B cell (primary cell): ENCODE data around the gene KANSL1L. TPM values are rescaled to one million over a fixed set of nuclear protein-coding genes. Genes with fewer than 3 reads are reported as not detected.

Source experiments
- ATAC-seq: fragments of 200-7000 bp; cut with Tn5 transposase; one replicate; pipeline ENCODE4 v1.10.0; 2021; ENCODE audit warnings: low read depth, mild to moderate bottlenecking, moderate number of reproducible peaks, moderate library complexity
- CTCF ChIA-PET: fragments of 350-600 bp; sonication (Branson Sonifier 250); formaldehyde crosslinking; loops from one replicate; lab custom pipeline; 2021; ENCODE audit warnings: antibody characterized with exemption, inconsistent platforms; lab: Charles Lee
- POLR2A ChIA-PET: fragments of 350-600 bp; sonication (Branson Sonifier 250); formaldehyde crosslinking; loops from one replicate; lab custom pipeline; 2021; ENCODE audit warnings: antibody characterized with exemption; lab: Charles Lee
- DNase-seq: peaks from one replicate; pipeline ENCODE4 v3.0.0; 2013
- H2AFZ ChIP-seq: 2 replicates; pipeline ENCODE4 v1.6.1; 2012; ENCODE audit warnings: mild to moderate bottlenecking, low read depth, low read length; ENCODE audit not compliant: insufficient read depth, poor library complexity, severe bottlenecking
- H3K27ac ChIP-seq, 2 donors: 1 replicate in 1 of 2; 2 replicates in 1 of 2; pipeline ENCODE4 v1.5.1; 2012 to 2013; ENCODE audit warnings: low read length in 2 of 2, mild to moderate bottlenecking in 2 of 2, moderate library complexity in 1 of 2
- H3K27me3 ChIP-seq, 4 experiments: fragments of 200-600 bp in 1 of 4; sonication (generic) in 1 of 4; replicated peaks in 1 of 4; 1 replicate in 2 of 4; 2 replicates in 2 of 4; pipeline versions ENCODE4 v1.6.1 to v1.7.0; 2013 to 2016; ENCODE audit warnings: low read length in 3 of 4, mild to moderate bottlenecking in 2 of 4, mixed read lengths in 1 of 4, moderate library complexity in 1 of 4; ENCODE audit not compliant: insufficient read depth in 4 of 4, control insufficient read depth in 3 of 4; ENCODE audit errors: control extremely low read depth in 1 of 4
- H3K36me3 ChIP-seq, 2 experiments: replicated peaks in 1 of 2; 1 replicate in 1 of 2; 2 replicates in 1 of 2; pipeline versions ENCODE4 v1.6.1 to v1.7.1; 2013; ENCODE audit warnings: low read length in 1 of 2; ENCODE audit not compliant: insufficient read depth in 2 of 2, control insufficient read depth in 1 of 2; ENCODE audit errors: control extremely low read depth in 1 of 2, extremely low read depth in 1 of 2
- H3K4me1 ChIP-seq, 2 donors: fragments of 200-600 bp in 1 of 2; sonication (generic) in 1 of 2; 1 replicate in 1 of 2; 2 replicates in 1 of 2; pipeline versions ENCODE4 v1.5.1 to v1.6.1; 2013 to 2017; ENCODE audit warnings: low read length in 2 of 2; ENCODE audit not compliant: control insufficient read depth in 2 of 2, insufficient read depth in 2 of 2
- H3K4me2 ChIP-seq: replicated peaks from 2 replicates; pipeline ENCODE3; 2012; ENCODE audit warnings: mild to moderate bottlenecking, low read depth, low read length; ENCODE audit not compliant: poor library complexity, severe bottlenecking
- H3K4me3 ChIP-seq, 5 experiments: fragments of 200-600 bp in 1 of 5; sonication (generic) in 1 of 5; 1 replicate in 3 of 5; 2 replicates in 2 of 5; pipeline versions ENCODE4 v1.5.1 to v1.7.0; 2011 to 2016; ENCODE audit warnings: low read length in 4 of 5, mild to moderate bottlenecking in 4 of 5, low read depth in 2 of 5, control low read depth in 1 of 5, moderate library complexity in 1 of 5; ENCODE audit not compliant: insufficient read depth in 1 of 5; ENCODE audit errors: control extremely low read depth in 1 of 5, extremely low read depth in 1 of 5
- H3K79me2 ChIP-seq: fragments of 200-600 bp; sonication (generic); one replicate; pipeline ENCODE4 v1.6.0; 2016; ENCODE audit warnings: low read length; ENCODE audit not compliant: control insufficient read depth, insufficient read depth
- H3K9ac ChIP-seq: fragments of 200-600 bp; sonication (generic); 2 replicates; pipeline ENCODE4 v1.6.1; 2017; ENCODE audit warnings: mild to moderate bottlenecking, low read length, moderate library complexity
- H3K9me3 ChIP-seq, 3 donors: one replicate each; pipeline versions ENCODE4 v1.6.1 to v1.7.1; 2013; ENCODE audit warnings: low read length in 2 of 3; ENCODE audit not compliant: control insufficient read depth in 2 of 3, insufficient read depth in 1 of 3; ENCODE audit errors: control extremely low read depth in 1 of 3
- H4K20me1 ChIP-seq: 2 replicates; pipeline ENCODE4 v1.6.0; 2012; ENCODE audit warnings: mild to moderate bottlenecking, low read length; ENCODE audit not compliant: insufficient read depth, control insufficient read depth, poor library complexity, severe bottlenecking
- H3K27ac Mint-ChIP-seq: one replicate; pipeline ENCODE4 v1.8.0; 2021; ENCODE audit warnings: mixed read lengths
- H3K27me3 Mint-ChIP-seq: one replicate; pipeline ENCODE4 v1.8.0; 2021; ENCODE audit warnings: mixed read lengths
- H3K4me1 Mint-ChIP-seq: one replicate; pipeline ENCODE4 v1.8.0; 2021; ENCODE audit warnings: mixed read lengths
- H3K4me3 Mint-ChIP-seq: one replicate; pipeline ENCODE4 v1.8.0; 2021; ENCODE audit warnings: mixed read lengths
- H3K9me3 Mint-ChIP-seq: one replicate; pipeline ENCODE4 v1.8.0; 2022; ENCODE audit warnings: mixed read lengths; ENCODE audit not compliant: insufficient read depth
- CTCF ChIP-seq: fragments of 200-600 bp; IDR thresholded peaks from one replicate; pipeline ENCODE4 v1.8.0; 2022; ENCODE audit warnings: antibody characterized with exemption, mild to moderate bottlenecking
- EZH2 ChIP-seq: IDR thresholded peaks from 2 replicates; pipeline ENCODE4 v1.6.1; 2012; ENCODE audit warnings: borderline replicate concordance, low read depth, mild to moderate bottlenecking, moderate library complexity, low read length; ENCODE audit not compliant: insufficient read depth, poor library complexity, severe bottlenecking
- WGBS: methylation state at CpG from one replicate; pipeline ENCODE4 v1.1.5; 2013; ENCODE audit warnings: missing lambda C conversion rate; ENCODE audit not compliant: insufficient coverage; 5-methylcytosine and 5-hydroxymethylcytosine counted together
- intact Hi-C: fragments of 100-400 bp; cut with micrococcal nuclease; formaldehyde crosslinking; loops from one replicate; pipeline ENCODE4 v1.10.0; 2022
- polyA plus RNA-seq: library from polyadenylated mRNA; depleted of rRNA; stranded (reverse); fragments of >200 nt; gene quantifications from 2 replicates; pipeline ENCODE4 v1.2.3, GENCODE V29; 2012
- total RNA-seq, 2 donors: library from RNA; stranded (reverse); fragments of 120-200 nt in 1 of 2; gene quantifications; 1 replicate in 1 of 2; 2 replicates in 1 of 2; pipeline versions ENCODE4 v1.2.3 to v1.2.4, GENCODE V29; 2013 to 2022

Gene KANSL1L
- total and polyA plus RNA-seq, 2 donors (not counting 1 experiment from before 2014, with no cell fraction given), result 7.3 to 21.1 TPM

GRCh38 chr2:210162466-210163124 is 8.6 kb downstream of the KANSL1L start:
- Mint-ChIP-seq H3K27me3 (no peaks in the 10 kb centered on the region), H3K27ac (no peak overlapping the region), H3K4me1 (peaks cover 11% of the 10 kb centered on the region), H3K4me3 (no peak overlapping the region), H3K9me3 (no peaks in the 10 kb centered on the region)
- no peak overlapping the region for H3K4me3 ChIP-seq
- peaks cover 55% of the 10 kb centered on the region for H3K79me2 ChIP-seq
- H3K4me1 ChIP-seq, result peaks cover 4 to 9% of the 10 kb centered on the region in 2 donors
- no peak for TF ChIP-seq EZH2
- no peak for TF ChIP-seq CTCF
- DNase-seq, result no peak
- intact Hi-C loops, result no loop called here
- H3K27me3 ChIP-seq, result no peaks in the 10 kb centered on the region
- H3K36me3 ChIP-seq, result no peaks in the 10 kb centered on the region
- peaks cover 12% of the 10 kb centered on the region for H4K20me1 ChIP-seq
- no peak overlapping the region for H3K4me2 ChIP-seq
- H3K9me3 ChIP-seq, result no peaks in the 10 kb centered on the region
- ChIA-PET POLR2A (interaction anchor here (0.6 kb wide), 1 partner anchor 9 kb away, joined by 3 read pairs; no protein-coding TSS in a partner anchor), CTCF (no interaction called here)
- no peak overlapping the region for H2AFZ ChIP-seq
- no peak overlapping the region for H3K9ac ChIP-seq
- 2% methylated on average over 4 of the region's 6 CpGs for WGBS
- ATAC-seq, result no peak
- no peak overlapping the region for H3K27ac ChIP-seq

- no peaks in the 10 kb centered on the region for H3K9me3 ChIP-seq
- no peaks in the 10 kb centered on the region for H3K27me3 Mint-ChIP-seq
- ChIA-PET POLR2A (no interaction called here), CTCF (no interaction called here)
- H3K27ac Mint-ChIP-seq, result no peak overlapping the region
- ATAC-seq (no peak), DNase-seq (no peak)
- H2AFZ ChIP-seq, result no peak overlapping the region
- peaks cover 14% of the 10 kb centered on the region for H3K4me1 Mint-ChIP-seq
- H3K4me2 ChIP-seq, result no peak overlapping the region
- TF ChIP-seq CTCF (no peak), EZH2 (no peak)
- intact Hi-C loops, result no loop called here
- H3K9me3 Mint-ChIP-seq, result no peaks in the 10 kb centered on the region
- H4K20me1 ChIP-seq, result peaks cover 16% of the 10 kb centered on the region
- WGBS, result 87% methylated on average over 2 of the region's 3 CpGs
- peaks cover 42% of the 10 kb centered on the region for H3K79me2 ChIP-seq
- H3K9ac ChIP-seq, result no peak overlapping the region
- no peak overlapping the region for H3K4me3 Mint-ChIP-seq
- no peak overlapping the region for H3K4me3 ChIP-seq
- H3K4me1 ChIP-seq, result peaks cover 4 to 9% of the 10 kb centered on the region in 2 donors
- no peak overlapping the region for H3K27ac ChIP-seq
- H3K36me3 ChIP-seq, result peaks cover 0 to 2% of the 10 kb centered on the region in 2 experiments
- H3K27me3 ChIP-seq, result no peaks in the 10 kb centered on the region
These were observed 12.2 kb downstream of the KANSL1L start for GRCh38 chr2:210159059-210159458.
